GM21390 (cell line): ENCODE measurements around the gene C1QTNF2.

Experiments
- ATAC-seq: cut with Tn5 transposase; IDR thresholded peaks from one replicate; pipeline ENCODE4 v1.9.1; 2021; ENCODE audit not compliant: unreplicated experiment

The C1QTNF2 gene

DNA sequence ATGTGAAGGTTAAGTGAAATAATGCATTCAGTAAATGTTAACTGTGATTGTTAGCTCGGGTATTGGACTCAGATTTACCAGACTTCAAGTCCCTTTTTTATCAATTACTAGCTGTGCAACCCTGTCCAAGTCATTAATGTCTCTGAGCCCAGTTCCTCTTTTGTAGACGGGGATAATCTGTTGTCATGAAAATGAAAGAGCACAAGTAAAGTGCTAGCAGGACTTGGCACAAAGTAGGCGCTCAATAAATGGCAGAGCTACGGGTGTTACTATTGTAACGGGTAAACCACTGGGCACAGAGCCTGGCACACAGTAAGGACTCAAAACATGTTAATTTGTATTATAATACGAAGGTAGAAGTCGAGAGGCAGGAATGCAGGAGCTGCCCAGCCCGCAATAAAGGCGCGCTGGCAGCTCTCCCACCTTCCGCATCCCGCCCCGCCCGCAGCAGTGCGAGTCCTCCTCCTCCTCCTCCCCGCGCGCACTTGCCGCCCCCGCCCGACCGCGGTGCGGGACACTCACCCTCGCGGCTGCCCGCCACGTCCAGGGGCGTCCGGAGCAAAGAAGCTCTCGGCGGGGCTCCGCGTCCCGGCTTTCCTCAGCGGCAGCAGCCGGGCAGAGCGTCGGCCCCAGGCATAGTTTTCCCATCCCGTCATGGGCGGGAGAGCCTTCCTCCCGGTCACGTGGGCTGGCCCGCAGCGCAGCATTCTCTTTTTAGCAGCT is at the start of gene C1QTNF2:
C1QTNF2 (minus strand) TSS at position 637 of the 723 bp plus-strand sequence. CDS start 15,615 bp downstream, outside the sequence.
- peak; percentile 73 for ATAC-seq

DNA sequence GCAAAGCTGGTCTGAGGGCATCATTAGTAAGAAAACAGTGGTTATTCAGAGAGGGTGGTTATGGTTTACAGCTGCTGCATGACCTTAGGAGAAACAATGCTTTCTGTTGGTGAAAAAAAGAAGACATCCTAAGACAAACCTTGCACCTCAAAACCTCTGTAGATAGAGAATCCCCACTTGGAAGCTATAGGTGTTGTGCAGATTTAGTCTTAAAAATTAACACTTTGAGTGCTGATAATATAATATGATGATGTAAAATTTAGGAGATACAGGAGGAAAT is 49.8 kb upstream of the C1QTNF2 start:
- ATAC-seq: no peak

GRCh38 chr5:160419458-160420330 is 49.3 kb upstream of the C1QTNF2 start:
- ATAC-seq: peak; percentile 33

- peak; percentile 63 for ATAC-seq
Measured at GRCh38 chr5:160418561-160419457, 48.4 kb upstream of the C1QTNF2 start, which contains the start of gene SLU7. Gene SLU7, minus strand, starts transcription at chr5:160419081. Its CDS starts 3,787 bp downstream, at chr5:160415294.

- peak; percentile 92 for ATAC-seq
Measured at GRCh38 chr5:160399402-160400353, 29.3 kb upstream of the C1QTNF2 start, which contains the start of gene FAM200C. Gene FAM200C, minus strand, starts transcription at chr5:160400054. Its CDS starts 4,564 bp downstream, at chr5:160395490.

GRCh38 chr5:160398806-160399205 is 28.4 kb upstream of the C1QTNF2 start:
- no peak for ATAC-seq

- ATAC-seq: no peak
Measured at GRCh38 chr5:160397492-160397891, 27.1 kb upstream of the C1QTNF2 start.

GRCh38 chr5:160395111-160395510 is 24.7 kb upstream of the C1QTNF2 start:
- no peak for ATAC-seq

- no peak for ATAC-seq
Measured at GRCh38 chr5:160390787-160391696, 20.6 kb upstream of the C1QTNF2 start.

- ATAC-seq: no peak
Measured at GRCh38 chr5:160387445-160387844, 17.0 kb upstream of the C1QTNF2 start.

DNA sequence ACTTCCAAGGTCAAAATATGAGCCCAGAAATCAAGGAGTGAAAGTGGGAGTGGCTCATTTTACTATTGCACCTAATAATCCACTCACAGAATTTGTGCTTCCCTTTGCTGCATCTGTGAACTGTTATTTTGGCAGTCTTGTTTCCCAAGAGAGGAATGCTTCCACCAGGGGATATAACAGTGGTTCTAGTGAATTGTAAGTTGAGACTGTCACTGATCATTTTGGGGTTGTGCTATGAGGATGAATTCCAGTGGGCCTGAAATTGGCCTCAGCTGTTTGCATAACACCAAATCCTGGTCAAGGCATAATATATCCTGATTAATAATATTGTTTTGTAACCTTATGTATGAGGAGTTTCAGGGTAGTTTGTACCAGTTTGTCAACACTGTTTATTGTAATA is 15.1 kb upstream of the C1QTNF2 start:
- no peak for ATAC-seq

DNA sequence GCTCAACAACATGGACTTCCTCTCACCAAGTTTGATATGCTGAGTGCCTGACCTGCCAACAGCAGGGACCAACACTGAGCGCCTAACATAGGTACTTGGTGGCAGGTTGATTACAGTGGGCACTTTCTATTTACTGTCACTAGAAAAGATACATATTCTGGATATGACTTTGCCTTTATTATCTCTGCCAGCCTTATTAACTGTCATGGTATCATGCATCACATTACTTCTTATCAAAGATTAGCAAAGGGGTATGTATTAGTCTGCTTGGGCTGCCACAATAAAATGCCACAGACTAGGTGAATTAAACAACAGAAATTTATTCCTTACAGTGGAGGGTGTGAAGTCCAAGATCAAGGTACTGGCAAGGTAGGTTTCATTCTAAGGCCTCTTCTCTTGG is 14.3 kb upstream of the C1QTNF2 start:
- no peak for ATAC-seq

- no peak for ATAC-seq
Measured at GRCh38 chr5:160382346-160382745, 11.9 kb upstream of the C1QTNF2 start.

GRCh38 chr5:160380041-160380440 is 9.6 kb upstream of the C1QTNF2 start:
- no peak for ATAC-seq

- ATAC-seq: no peak
Measured at GRCh38 chr5:160379511-160379910, 9.1 kb upstream of the C1QTNF2 start.

GRCh38 chr5:160378330-160378729 is 7.9 kb upstream of the C1QTNF2 start:
- no peak for ATAC-seq

- ATAC-seq: no peak
Measured at GRCh38 chr5:160377651-160378050, 7.2 kb upstream of the C1QTNF2 start.

DNA sequence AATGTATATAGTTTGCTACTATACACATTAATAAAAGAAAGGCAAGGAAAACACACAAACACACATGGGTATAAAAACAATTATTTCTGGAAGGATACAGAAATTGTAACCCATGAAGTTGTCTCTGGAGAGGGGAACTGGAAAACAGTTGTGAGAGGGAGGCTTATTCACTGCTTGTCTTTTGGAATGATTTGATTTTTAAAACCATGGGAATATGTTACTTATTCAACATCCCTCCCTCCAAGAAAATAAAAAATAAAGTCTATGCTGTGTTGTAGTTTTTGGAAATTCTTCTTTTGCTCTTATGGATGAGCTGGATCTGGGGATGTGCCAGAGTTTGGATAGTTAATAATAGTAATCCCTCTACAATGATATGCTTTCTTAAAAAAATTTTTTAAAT is 6.0 kb upstream of the C1QTNF2 start:
- no peak for ATAC-seq

DNA sequence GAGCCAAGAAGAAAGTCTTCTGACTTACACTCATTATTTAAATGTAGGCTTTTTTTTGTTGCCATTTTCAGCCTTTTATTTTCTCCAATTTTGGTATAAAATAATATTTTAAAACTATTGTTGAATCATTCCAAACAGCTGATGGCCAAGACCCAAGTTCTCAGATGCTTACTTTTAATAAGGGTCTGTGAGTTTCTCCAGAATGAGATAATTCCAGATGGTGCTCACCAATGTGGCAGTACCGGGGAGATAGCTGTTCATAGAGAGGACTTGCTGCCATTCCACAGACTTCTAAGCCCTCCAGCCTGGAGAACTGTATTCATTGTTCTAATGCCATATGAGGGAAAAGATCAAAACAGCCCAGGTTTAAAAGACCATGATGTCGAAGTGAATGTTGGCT is 5.3 kb upstream of the C1QTNF2 start:
- ATAC-seq: no peak
